Brain microvascular endothelial cell (primary cell): ENCODE results near the gene BCKDHB.

Source experiments
- DNase-seq: peaks from one replicate; pipeline ENCODE4 v3.0.0-alpha.2; 2020
- H3K27ac ChIP-seq: fragments of 250-450 bp; sonication (Bioruptor Pico); 2 replicates; pipeline ENCODE4 v1.5.1; 2020; ENCODE audit warnings: mild to moderate bottlenecking, moderate library complexity
- H3K27me3 ChIP-seq: fragments of 250-450 bp; sonication (Bioruptor Pico); replicated peaks from 2 replicates; pipeline ENCODE4 v1.5.1; 2020; ENCODE audit warnings: mild to moderate bottlenecking
- H3K36me3 ChIP-seq: fragments of 250-450 bp; sonication (Bioruptor Pico); replicated peaks from 2 replicates; pipeline ENCODE4 v1.5.1; 2020; ENCODE audit warnings: mild to moderate bottlenecking
- H3K4me3 ChIP-seq: 2 replicates; pipeline ENCODE4 v1.5.1; 2011; ENCODE audit warnings: low read depth, mild to moderate bottlenecking, control low read depth, low read length, moderate library complexity
- CTCF ChIP-seq: IDR thresholded peaks from 2 replicates; pipeline ENCODE4 v1.5.1; 2011; ENCODE audit warnings: low read depth, mild to moderate bottlenecking, moderate library complexity, low read length, control low read depth, inconsistent platforms; ENCODE audit errors: missing control alignments
- in situ Hi-C: cut with HindIII; loops from 2 replicates; pipeline ENCODE4 v1.10.0; 2017; ENCODE audit warnings: low sequenced_read_pairs, low pct_ligation_motif_present

Gene BCKDHB

GRCh38 chr6:80268865-80269730 lies 162.6 kb downstream of the BCKDHB start:
- H3K4me3 ChIP-seq, result no peak overlapping the region
- no peak for DNase-seq
- no peak for TF ChIP-seq CTCF
- H3K27ac ChIP-seq, result no peak overlapping the region
- no peaks in the 10 kb centered on the region for H3K36me3 ChIP-seq
- H3K27me3 ChIP-seq, result no peaks in the 10 kb centered on the region
- in situ Hi-C loops, result no loop called here

GRCh38 chr6:80271074-80271473 lies 164.6 kb downstream of the BCKDHB start:
- TF ChIP-seq CTCF, result no peak
- Histone ChIP-seq H3K27me3 (no peaks in the 10 kb centered on the region), H3K36me3 (no peaks in the 10 kb centered on the region), H3K27ac (no peak overlapping the region), H3K4me3 (no peak overlapping the region)
- in situ Hi-C loops, result no loop called here
- no peak for DNase-seq

- in situ Hi-C loops, result no loop called here
- Histone ChIP-seq H3K36me3 (no peaks in the 10 kb centered on the region), H3K27me3 (no peaks in the 10 kb centered on the region), H3K4me3 (no peak overlapping the region), H3K27ac (no peak overlapping the region)
- no peak for TF ChIP-seq CTCF
- DNase-seq, result no peak
These were observed 166.5 kb downstream of the BCKDHB start for GRCh38 chr6:80272988-80273387.

- in situ Hi-C loops, result no loop called here
- no peak for TF ChIP-seq CTCF
These were observed 170.4 kb downstream of the BCKDHB start for GRCh38 chr6:80276861-80277260.

GRCh38 chr6:80277501-80277900 lies 171.0 kb downstream of the BCKDHB start:
- no peak for DNase-seq
- no peak overlapping the region for H3K27ac ChIP-seq
- in situ Hi-C loops, result no loop called here
- H3K36me3 ChIP-seq, result no peaks in the 10 kb centered on the region
- no peak overlapping the region for H3K4me3 ChIP-seq
- no peak for TF ChIP-seq CTCF
- no peaks in the 10 kb centered on the region for H3K27me3 ChIP-seq

More at GRCh38 chr6:80276861-80277260, 170.4 kb downstream of the BCKDHB start:
- Histone ChIP-seq H3K36me3 (no peaks in the 10 kb centered on the region), H3K27me3 (no peaks in the 10 kb centered on the region), H3K27ac (no peak overlapping the region), H3K4me3 (no peak overlapping the region)
- DNase-seq, result no peak
